ENCODE results near the gene ZIC2. TPM values are rescaled to one million over a fixed set of nuclear protein-coding genes. Genes with fewer than 3 reads are reported as not detected.
"Not testable (repeated sequence)": the region's sequence is repeated elsewhere in the genome, so short reads cannot be mapped to it uniquely, and the experiment has no call there.

The ZIC2 gene
- total RNA-seq (not detected), polyA plus RNA-seq (ENCODE audit: insufficient read depth in 1 of 8, insufficient read length in 8 of 8, low replicate concordance in 1 of 8) (under 1 TPM in 2 of 8 donors, not detected in 6; 0.11 to 0.13 TPM)
- long read RNA-seq, donor 1: 0 reads
- long read RNA-seq, donor 2: 0 reads
- long read RNA-seq, donor 3: 0 reads
- long read RNA-seq, donor 4: 0 reads
- long read RNA-seq, donor 5: 0 reads
- long read RNA-seq, donor 6: 0 reads
- long read RNA-seq, donor 7: 0 reads
- long read RNA-seq, donor 8: 0 reads
- long read RNA-seq, donor 9: 0 reads
- long read RNA-seq, donor 10: 0 reads
- long read RNA-seq, donor 11: 0 reads

- H3K27ac ChIP-seq (ENCODE audit: low read length): no peak within 1 kb of the TSS
- no peak for DNase-seq
- no peaks in the 10 kb centered on the region for H3K9me3 ChIP-seq (replicated peaks; ENCODE audit: control insufficient read depth, low read depth, low read length)
- peaks cover 87% of the 10 kb centered on the region for H3K27me3 ChIP-seq (ENCODE audit: control insufficient read depth, insufficient read depth, low read length)
- peaks cover 30% of the 10 kb centered on the region for H3K4me1 ChIP-seq (ENCODE audit: control insufficient read depth, insufficient read depth, low read length)
- H3K4me3 ChIP-seq (ENCODE audit: low read length): peak within 1 kb of the TSS; percentile 17
- no peaks in the 10 kb centered on the region for H3K36me3 ChIP-seq (ENCODE audit: control insufficient read depth, insufficient read depth, low read length)
- 0% methylated on average over 38 of the region's 41 CpGs for WGBS (ENCODE audit: insufficient coverage)
These were observed at the start of gene ZIC2 for GRCh38 chr13:99981735-99982035. Gene ZIC2, plus strand, starts transcription at chr13:99981784. Its CDS starts 281 bp downstream, at chr13:99982065.

- H3K4me3 ChIP-seq (ENCODE audit: low read length): no peak overlapping the region
- no peaks in the 10 kb centered on the region for H3K9me3 ChIP-seq (replicated peaks; ENCODE audit: control insufficient read depth, low read depth, low read length)
- no peak overlapping the region for H3K27ac ChIP-seq (ENCODE audit: low read length)
- DNase-seq: no peak
- peaks cover 10% of the 10 kb centered on the region for H3K27me3 ChIP-seq (ENCODE audit: control insufficient read depth, insufficient read depth, low read length)
- H3K4me1 ChIP-seq (ENCODE audit: control insufficient read depth, insufficient read depth, low read length): no peaks in the 10 kb centered on the region
- WGBS (ENCODE audit: insufficient coverage): 87% methylated on average over 2 of the region's 5 CpGs
- no peaks in the 10 kb centered on the region for H3K36me3 ChIP-seq (ENCODE audit: control insufficient read depth, insufficient read depth, low read length)
These were observed 48.7 kb upstream of the ZIC2 start for GRCh38 chr13:99932912-99933311.

- 89% methylated on average over 2 of the region's 2 CpGs for WGBS (ENCODE audit: insufficient coverage)
- H3K27me3 ChIP-seq (ENCODE audit: control insufficient read depth, insufficient read depth, low read length): peaks cover 22% of the 10 kb centered on the region
- H3K9me3 ChIP-seq (replicated peaks; ENCODE audit: control insufficient read depth, low read depth, low read length): no peaks in the 10 kb centered on the region
- no peak overlapping the region for H3K27ac ChIP-seq (ENCODE audit: low read length)
- H3K4me3 ChIP-seq (ENCODE audit: low read length): no peak overlapping the region
- H3K4me1 ChIP-seq (ENCODE audit: control insufficient read depth, insufficient read depth, low read length): no peaks in the 10 kb centered on the region
- DNase-seq: no peak
- no peaks in the 10 kb centered on the region for H3K36me3 ChIP-seq (ENCODE audit: control insufficient read depth, insufficient read depth, low read length)
These were observed 45.8 kb upstream of the ZIC2 start for GRCh38 chr13:99935772-99936171.

GRCh38 chr13:99938635-99939034, 42.9 kb upstream of the ZIC2 start:
- WGBS (ENCODE audit: insufficient coverage): no CpG with 5 or more reads among the region's 7 CpGs
- no peak overlapping the region for H3K4me3 ChIP-seq (ENCODE audit: low read length)
- no peaks in the 10 kb centered on the region for H3K4me1 ChIP-seq (ENCODE audit: control insufficient read depth, insufficient read depth, low read length)
- no peaks in the 10 kb centered on the region for H3K36me3 ChIP-seq (ENCODE audit: control insufficient read depth, insufficient read depth, low read length)
- H3K27ac ChIP-seq (ENCODE audit: low read length): no peak overlapping the region
- no peaks in the 10 kb centered on the region for H3K9me3 ChIP-seq (replicated peaks; ENCODE audit: control insufficient read depth, low read depth, low read length)
- DNase-seq: no peak
- peaks cover 20% of the 10 kb centered on the region for H3K27me3 ChIP-seq (ENCODE audit: control insufficient read depth, insufficient read depth, low read length)

- Histone ChIP-seq H3K27me3 (ENCODE audit: control insufficient read depth, insufficient read depth, low read length) (peaks cover 29% of the 10 kb centered on the region), H3K4me1 (ENCODE audit: control insufficient read depth, insufficient read depth, low read length) (no peaks in the 10 kb centered on the region), H3K4me3 (ENCODE audit: low read length) (no peak overlapping the region), H3K27ac (ENCODE audit: low read length) (no peak overlapping the region), H3K9me3 (replicated peaks; ENCODE audit: control insufficient read depth, low read depth, low read length) (no peaks in the 10 kb centered on the region), H3K36me3 (ENCODE audit: control insufficient read depth, insufficient read depth, low read length) (no peaks in the 10 kb centered on the region)
- DNase-seq: no peak
- 66% methylated on average over 5 of the region's 7 CpGs for WGBS (ENCODE audit: insufficient coverage)
These were observed 40.5 kb upstream of the ZIC2 start for GRCh38 chr13:99941086-99941485.

GRCh38 chr13:99941911-99942310, 39.7 kb upstream of the ZIC2 start:
- H3K9me3 ChIP-seq (replicated peaks; ENCODE audit: control insufficient read depth, low read depth, low read length): no peaks in the 10 kb centered on the region
- H3K27ac ChIP-seq (ENCODE audit: low read length): no peak overlapping the region
- WGBS (ENCODE audit: insufficient coverage): 56% methylated on average over 1 of the region's 4 CpGs
- no peaks in the 10 kb centered on the region for H3K36me3 ChIP-seq (ENCODE audit: control insufficient read depth, insufficient read depth, low read length)
- no peak for DNase-seq
- no peaks in the 10 kb centered on the region for H3K4me1 ChIP-seq (ENCODE audit: control insufficient read depth, insufficient read depth, low read length)
- peaks cover 32% of the 10 kb centered on the region for H3K27me3 ChIP-seq (ENCODE audit: control insufficient read depth, insufficient read depth, low read length)
- H3K4me3 ChIP-seq (ENCODE audit: low read length): no peak overlapping the region

GRCh38 chr13:99944102-99944501, 37.5 kb upstream of the ZIC2 start:
- peaks cover 43% of the 10 kb centered on the region for H3K27me3 ChIP-seq (ENCODE audit: control insufficient read depth, insufficient read depth, low read length)
- H3K4me1 ChIP-seq (ENCODE audit: control insufficient read depth, insufficient read depth, low read length): no peaks in the 10 kb centered on the region
- H3K36me3 ChIP-seq (ENCODE audit: control insufficient read depth, insufficient read depth, low read length): no peaks in the 10 kb centered on the region
- DNase-seq: no peak
- no peak overlapping the region for H3K27ac ChIP-seq (ENCODE audit: low read length)
- WGBS (ENCODE audit: insufficient coverage): 40% methylated on average over 1 of the region's 7 CpGs
- no peaks in the 10 kb centered on the region for H3K9me3 ChIP-seq (replicated peaks; ENCODE audit: control insufficient read depth, low read depth, low read length)
- H3K4me3 ChIP-seq (ENCODE audit: low read length): no peak overlapping the region

GRCh38 chr13:99944606-99945005, 37.0 kb upstream of the ZIC2 start:
- H3K4me1 ChIP-seq (ENCODE audit: control insufficient read depth, insufficient read depth, low read length): no peaks in the 10 kb centered on the region
- no peak overlapping the region for H3K4me3 ChIP-seq (ENCODE audit: low read length)
- no peak for DNase-seq
- no peaks in the 10 kb centered on the region for H3K36me3 ChIP-seq (ENCODE audit: control insufficient read depth, insufficient read depth, low read length)
- H3K27ac ChIP-seq (ENCODE audit: low read length): no peak overlapping the region
- WGBS (ENCODE audit: insufficient coverage): no CpG with 5 or more reads among the region's 6 CpGs
- H3K27me3 ChIP-seq (ENCODE audit: control insufficient read depth, insufficient read depth, low read length): peaks cover 48% of the 10 kb centered on the region
- no peaks in the 10 kb centered on the region for H3K9me3 ChIP-seq (replicated peaks; ENCODE audit: control insufficient read depth, low read depth, low read length)

- not testable (repeated sequence) for H3K4me1 ChIP-seq (ENCODE audit: control insufficient read depth, insufficient read depth, low read length); H3K27ac ChIP-seq (ENCODE audit: low read length); DNase-seq; H3K9me3 ChIP-seq (replicated peaks; ENCODE audit: control insufficient read depth, low read depth, low read length); H3K36me3 ChIP-seq (ENCODE audit: control insufficient read depth, insufficient read depth, low read length); H3K4me3 ChIP-seq (ENCODE audit: low read length)
- peaks cover 51% of the 10 kb centered on the region for H3K27me3 ChIP-seq (ENCODE audit: control insufficient read depth, insufficient read depth, low read length)
- WGBS (ENCODE audit: insufficient coverage): no CpG with 5 or more reads among the region's 2 CpGs
These were observed 36.1 kb upstream of the ZIC2 start for GRCh38 chr13:99945515-99945914.

GRCh38 chr13:99947666-99948065, 33.9 kb upstream of the ZIC2 start:
- Histone ChIP-seq H3K36me3 (ENCODE audit: control insufficient read depth, insufficient read depth, low read length) (no peaks in the 10 kb centered on the region), H3K4me3 (ENCODE audit: low read length) (no peak overlapping the region), H3K4me1 (ENCODE audit: control insufficient read depth, insufficient read depth, low read length) (no peaks in the 10 kb centered on the region), H3K27me3 (ENCODE audit: control insufficient read depth, insufficient read depth, low read length) (peaks cover 69% of the 10 kb centered on the region), H3K27ac (ENCODE audit: low read length) (no peak overlapping the region), H3K9me3 (replicated peaks; ENCODE audit: control insufficient read depth, low read depth, low read length) (no peaks in the 10 kb centered on the region)
- WGBS (ENCODE audit: insufficient coverage): no CpG with 5 or more reads among the region's 2 CpGs
- no peak for DNase-seq

GRCh38 chr13:99948411-99948810, 33.2 kb upstream of the ZIC2 start:
- no peaks in the 10 kb centered on the region for H3K4me1 ChIP-seq (ENCODE audit: control insufficient read depth, insufficient read depth, low read length)
- peaks cover 76% of the 10 kb centered on the region for H3K27me3 ChIP-seq (ENCODE audit: control insufficient read depth, insufficient read depth, low read length)
- no peak overlapping the region for H3K4me3 ChIP-seq (ENCODE audit: low read length)
- H3K9me3 ChIP-seq (replicated peaks; ENCODE audit: control insufficient read depth, low read depth, low read length): no peaks in the 10 kb centered on the region
- no peak for DNase-seq
- WGBS (ENCODE audit: insufficient coverage): 87% methylated on average over 3 of the region's 4 CpGs
- H3K27ac ChIP-seq (ENCODE audit: low read length): no peak overlapping the region
- no peaks in the 10 kb centered on the region for H3K36me3 ChIP-seq (ENCODE audit: control insufficient read depth, insufficient read depth, low read length)
